K562 (cell line): ENCODE data around the gene FAM171A2.

Experiments used
- ARNT ChIP-seq, 2 experiments: fragments of 450-650 bp; IDR thresholded peaks; 2 replicates each; pipeline ENCODE4 v1.6.1; 2016; ENCODE audit warnings: mild to moderate bottlenecking in 1 of 2
- BRF1 ChIP-seq: IDR thresholded peaks from 3 replicates; pipeline ENCODE4 v1.6.1; 2011; ENCODE audit warnings: borderline replicate concordance, mild to moderate bottlenecking; ENCODE audit not compliant: insufficient read length; ENCODE audit errors: extremely low read depth
- CTCF ChIP-seq, 3 experiments: IDR thresholded peaks in 2 of 3; conservative IDR thresholded peaks in 1 of 3; 2 replicates each; pipeline ENCODE4 v1.5.1; 2011 to 2012; ENCODE audit warnings: low read length in 3 of 3, mild to moderate bottlenecking in 3 of 3, control low read depth in 2 of 3, improper control_type of control experiment in 1 of 3, inconsistent platforms in 1 of 3, low read depth in 1 of 3, mixed read lengths in 1 of 3, moderate library complexity in 1 of 3; ENCODE audit not compliant: insufficient read depth in 2 of 3
- NR1H2 ChIP-seq: sonication (generic); formaldehyde crosslinking; IDR thresholded peaks from 2 replicates; pipeline ENCODE4 v1.4.0; 2020; ENCODE audit warnings: mild to moderate bottlenecking, missing genetic modification reagents
- PATZ1 ChIP-seq: fragments of 250-450 bp; sonication (Bioruptor Pico); IDR thresholded peaks from 2 replicates; pipeline ENCODE4 v1.5.0; 2020; ENCODE audit warnings: mild to moderate bottlenecking, borderline replicate concordance
- POLR2A ChIP-seq: fragments of 450-650 bp; conservative IDR thresholded peaks from 2 replicates; pipeline ENCODE4 v1.6.1; 2016
- RBM17 ChIP-seq: fragments of 200-400 bp; formaldehyde crosslinking; IDR thresholded peaks from 2 replicates; pipeline ENCODE4 v1.6.1; 2017; ENCODE audit warnings: low read depth, mild to moderate bottlenecking, low read length, borderline replicate concordance
- ZFP1 ChIP-seq: fragments of 450-650 bp; formaldehyde crosslinking; IDR thresholded peaks from 2 replicates; pipeline ENCODE4 v1.4.0; 2020; ENCODE audit warnings: mild to moderate bottlenecking, mixed read lengths
- ZNF124 ChIP-seq: sonication (generic); formaldehyde crosslinking; IDR thresholded peaks from 2 replicates; pipeline ENCODE4 v1.8.1; 2022; ENCODE audit warnings: missing genetic modification reagents
- ZNF3 ChIP-seq: fragments of 250-450 bp; sonication (Bioruptor Pico); IDR thresholded peaks from 2 replicates; pipeline ENCODE4 v1.5.0; 2021; ENCODE audit warnings: mild to moderate bottlenecking, moderate library complexity
- ZNF436 ChIP-seq: fragments of 250-450, 450-650 bp; sonication (Bioruptor Pico); formaldehyde crosslinking; IDR thresholded peaks from 2 replicates; pipeline ENCODE4 v1.7.0; 2020; ENCODE audit warnings: mild to moderate bottlenecking
- ZSCAN32 ChIP-seq: fragments of 450-650 bp; formaldehyde crosslinking; IDR thresholded peaks from 2 replicates; pipeline ENCODE4 v1.4.0; 2020; ENCODE audit warnings: mild to moderate bottlenecking, moderate library complexity
- TF ChIP-seq, protein P1 (sequence below): fragments of 250-450 bp; sonication (Bioruptor Pico); IDR thresholded peaks from 2 replicates; pipeline ENCODE4 v1.4.0; 2020; ENCODE audit warnings: mild to moderate bottlenecking, moderate library complexity, borderline replicate concordance
- TF ChIP-seq, protein P2 (sequence below): sonication (generic); formaldehyde crosslinking; IDR thresholded peaks from 2 replicates; pipeline ENCODE4 v1.8.1; 2022; ENCODE audit warnings: missing genetic modification reagents

DNA sequence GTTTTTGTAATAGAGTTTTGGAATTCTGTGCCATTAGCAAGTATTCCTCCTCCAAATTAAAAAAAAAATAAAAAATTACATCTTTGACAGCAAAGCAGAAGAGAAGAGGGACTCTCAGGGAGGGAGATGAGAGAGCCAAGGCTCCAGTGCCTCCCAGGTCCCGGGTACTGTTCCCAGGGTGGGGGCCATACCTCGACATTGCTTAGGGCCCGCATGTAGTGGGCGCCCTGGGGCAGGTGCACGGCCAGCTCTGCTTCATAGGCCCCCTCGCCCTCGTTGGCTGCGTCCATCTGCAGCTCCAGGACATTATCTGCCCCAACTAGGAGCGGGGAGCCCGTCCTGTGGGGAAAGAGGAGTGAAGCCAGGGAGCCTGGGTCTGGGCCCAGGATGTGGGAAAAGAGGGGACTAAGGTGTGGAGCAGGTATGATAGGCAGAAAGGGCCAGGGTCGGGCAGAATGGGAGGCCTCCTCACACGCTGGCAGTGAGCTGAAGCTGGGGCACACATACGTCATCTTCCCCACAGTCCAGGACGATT is 14.6 kb upstream of the FAM171A2 start:
- TF ChIP-seq CTCF (IDR thresholded peaks at IDR 0.05 in 2 of 3, conservative IDR thresholded peaks at IDR 0.05 in 1 of 3; ENCODE audit: insufficient read depth in 2 of 3, low read depth in 1 of 3, low read length in 3 of 3) (no peak), ARNT (IDR thresholded peaks at IDR 0.05) (no peak), BRF1 (no peak), ZNF436 (no peak), RBM17 (no peak), NR1H2 (CRISPR knock-in tag) (no peak), POLR2A (no peak), PATZ1 (CRISPR knock-in tag) (no peak), ZNF124 (no peak), ZFP1 (CRISPR knock-in tag) (no peak), ZSCAN32 (no peak), ZNF3 (CRISPR knock-in tag) (no peak)
- TF ChIP-seq, protein P1, sequence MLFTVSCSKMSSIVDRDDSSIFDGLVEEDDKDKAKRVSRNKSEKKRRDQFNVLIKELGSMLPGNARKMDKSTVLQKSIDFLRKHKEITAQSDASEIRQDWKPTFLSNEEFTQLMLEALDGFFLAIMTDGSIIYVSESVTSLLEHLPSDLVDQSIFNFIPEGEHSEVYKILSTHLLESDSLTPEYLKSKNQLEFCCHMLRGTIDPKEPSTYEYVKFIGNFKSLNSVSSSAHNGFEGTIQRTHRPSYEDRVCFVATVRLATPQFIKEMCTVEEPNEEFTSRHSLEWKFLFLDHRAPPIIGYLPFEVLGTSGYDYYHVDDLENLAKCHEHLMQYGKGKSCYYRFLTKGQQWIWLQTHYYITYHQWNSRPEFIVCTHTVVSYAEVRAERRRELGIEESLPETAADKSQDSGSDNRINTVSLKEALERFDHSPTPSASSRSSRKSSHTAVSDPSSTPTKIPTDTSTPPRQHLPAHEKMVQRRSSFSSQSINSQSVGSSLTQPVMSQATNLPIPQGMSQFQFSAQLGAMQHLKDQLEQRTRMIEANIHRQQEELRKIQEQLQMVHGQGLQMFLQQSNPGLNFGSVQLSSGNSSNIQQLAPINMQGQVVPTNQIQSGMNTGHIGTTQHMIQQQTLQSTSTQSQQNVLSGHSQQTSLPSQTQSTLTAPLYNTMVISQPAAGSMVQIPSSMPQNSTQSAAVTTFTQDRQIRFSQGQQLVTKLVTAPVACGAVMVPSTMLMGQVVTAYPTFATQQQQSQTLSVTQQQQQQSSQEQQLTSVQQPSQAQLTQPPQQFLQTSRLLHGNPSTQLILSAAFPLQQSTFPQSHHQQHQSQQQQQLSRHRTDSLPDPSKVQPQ (CRISPR knock-in tag): no peak
- TF ChIP-seq, protein P2, sequence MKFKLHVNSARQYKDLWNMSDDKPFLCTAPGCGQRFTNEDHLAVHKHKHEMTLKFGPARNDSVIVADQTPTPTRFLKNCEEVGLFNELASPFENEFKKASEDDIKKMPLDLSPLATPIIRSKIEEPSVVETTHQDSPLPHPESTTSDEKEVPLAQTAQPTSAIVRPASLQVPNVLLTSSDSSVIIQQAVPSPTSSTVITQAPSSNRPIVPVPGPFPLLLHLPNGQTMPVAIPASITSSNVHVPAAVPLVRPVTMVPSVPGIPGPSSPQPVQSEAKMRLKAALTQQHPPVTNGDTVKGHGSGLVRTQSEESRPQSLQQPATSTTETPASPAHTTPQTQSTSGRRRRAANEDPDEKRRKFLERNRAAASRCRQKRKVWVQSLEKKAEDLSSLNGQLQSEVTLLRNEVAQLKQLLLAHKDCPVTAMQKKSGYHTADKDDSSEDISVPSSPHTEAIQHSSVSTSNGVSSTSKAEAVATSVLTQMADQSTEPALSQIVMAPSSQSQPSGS (CRISPR knock-in tag): no peak
